HCT116 (cell line): ENCODE results near the gene CCDC138.

Experiments used
- ZNF274 ChIP-seq: fragments of 200-500 bp; sonication (Bioruptor generic); IDR thresholded peaks from 2 replicates; pipeline ENCODE4 v1.6.1; 2014; ENCODE audit warnings: mild to moderate bottlenecking, low read depth, low read length, inconsistent platforms
- TF ChIP-seq, protein P1 (sequence below), 3 experiments: fragments of 200-600 bp in 1 of 3; sonication (generic) in 1 of 3; IDR thresholded peaks in 2 of 3; conservative IDR thresholded peaks in 1 of 3; 2 replicates each; pipeline ENCODE4 v1.5.1; 2012 to 2017; ENCODE audit warnings: low read depth in 2 of 3, low read length in 2 of 3, antibody characterized with exemption in 1 of 3, borderline replicate concordance in 1 of 3, control low read depth in 1 of 3, mild to moderate bottlenecking in 1 of 3, mixed read lengths in 1 of 3, mixed run types in 1 of 3, moderate library complexity in 1 of 3; ENCODE audit not compliant: insufficient read depth in 1 of 3

DNA sequence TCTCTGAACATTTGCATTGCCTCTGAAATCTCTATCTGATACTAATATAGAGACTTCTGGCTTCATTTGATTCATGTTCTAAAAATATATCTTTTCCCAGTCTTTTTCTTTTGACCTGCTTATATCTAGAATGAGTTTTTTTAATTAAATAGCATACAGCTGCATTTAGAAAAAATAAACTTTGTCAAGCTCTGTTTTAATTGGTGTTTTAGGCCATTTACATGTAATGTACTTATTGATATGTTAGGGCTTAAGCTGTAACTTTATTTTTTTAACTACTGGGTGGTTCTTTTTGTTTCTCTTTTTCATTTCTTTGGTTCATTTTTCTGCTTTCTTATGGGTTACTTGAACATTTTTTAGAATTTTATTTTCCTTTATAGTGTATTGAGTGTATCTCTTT, 54.9 kb downstream of the CCDC138 start:
- TF ChIP-seq, protein P1, sequence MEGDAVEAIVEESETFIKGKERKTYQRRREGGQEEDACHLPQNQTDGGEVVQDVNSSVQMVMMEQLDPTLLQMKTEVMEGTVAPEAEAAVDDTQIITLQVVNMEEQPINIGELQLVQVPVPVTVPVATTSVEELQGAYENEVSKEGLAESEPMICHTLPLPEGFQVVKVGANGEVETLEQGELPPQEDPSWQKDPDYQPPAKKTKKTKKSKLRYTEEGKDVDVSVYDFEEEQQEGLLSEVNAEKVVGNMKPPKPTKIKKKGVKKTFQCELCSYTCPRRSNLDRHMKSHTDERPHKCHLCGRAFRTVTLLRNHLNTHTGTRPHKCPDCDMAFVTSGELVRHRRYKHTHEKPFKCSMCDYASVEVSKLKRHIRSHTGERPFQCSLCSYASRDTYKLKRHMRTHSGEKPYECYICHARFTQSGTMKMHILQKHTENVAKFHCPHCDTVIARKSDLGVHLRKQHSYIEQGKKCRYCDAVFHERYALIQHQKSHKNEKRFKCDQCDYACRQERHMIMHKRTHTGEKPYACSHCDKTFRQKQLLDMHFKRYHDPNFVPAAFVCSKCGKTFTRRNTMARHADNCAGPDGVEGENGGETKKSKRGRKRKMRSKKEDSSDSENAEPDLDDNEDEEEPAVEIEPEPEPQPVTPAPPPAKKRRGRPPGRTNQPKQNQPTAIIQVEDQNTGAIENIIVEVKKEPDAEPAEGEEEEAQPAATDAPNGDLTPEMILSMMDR (IDR thresholded peaks at IDR 0.05 in 2 of 3, conservative IDR thresholded peaks at IDR 0.05 in 1 of 3; ENCODE audit: borderline replicate concordance in 1 of 3, insufficient read depth in 1 of 3, low read depth in 2 of 3, low read length in 2 of 3): no peak
- no peak for TF ChIP-seq ZNF274
